CD14-positive monocyte (primary cell): ENCODE measurements around the gene EPHA6. TPM values are rescaled to one million over a fixed set of nuclear protein-coding genes. Genes with fewer than 3 reads are reported as not detected.

Experiments used
- DNase-seq, 3 donors: peaks; one replicate each; pipeline ENCODE4 v3.0.0-alpha.2; 2011 to 2022
- H2AFZ ChIP-seq: 2 replicates; pipeline ENCODE4 v1.6.0; 2012; ENCODE audit warnings: mild to moderate bottlenecking, low read depth, low read length, inconsistent platforms; ENCODE audit not compliant: insufficient read depth, poor library complexity, severe bottlenecking
- H3K27ac ChIP-seq, 2 donors: 1 replicate in 1 of 2; 2 replicates in 1 of 2; pipeline ENCODE4 v1.5.1; 2012 to 2013; ENCODE audit warnings: low read length in 2 of 2, control low read depth in 1 of 2, inconsistent platforms in 1 of 2, low read depth in 1 of 2, mild to moderate bottlenecking in 1 of 2
- H3K27me3 ChIP-seq, 2 donors: one replicate each; pipeline versions ENCODE4 v1.6.0 to v1.6.1; 2011 to 2013; ENCODE audit warnings: low read length in 2 of 2; ENCODE audit not compliant: control insufficient read depth in 2 of 2, insufficient read depth in 2 of 2
- H3K36me3 ChIP-seq, 2 donors: replicated peaks in 1 of 2; 1 replicate in 1 of 2; 2 replicates in 1 of 2; pipeline versions ENCODE4 v1.5.1 to v1.6.1; 2012 to 2013; ENCODE audit warnings: low read length in 2 of 2, control low read depth in 1 of 2, inconsistent platforms in 1 of 2, mild to moderate bottlenecking in 1 of 2; ENCODE audit not compliant: insufficient read depth in 2 of 2, control insufficient read depth in 1 of 2
- H3K4me1 ChIP-seq, 2 donors: 1 replicate in 1 of 2; 2 replicates in 1 of 2; pipeline versions ENCODE4 v1.5.1 to v1.6.1; 2012 to 2013; ENCODE audit warnings: low read length in 2 of 2, control low read depth in 1 of 2, inconsistent platforms in 1 of 2, mild to moderate bottlenecking in 1 of 2, moderate library complexity in 1 of 2; ENCODE audit not compliant: insufficient read depth in 2 of 2, control insufficient read depth in 1 of 2
- H3K4me2 ChIP-seq: replicated peaks from 2 replicates; pipeline ENCODE3; 2012; ENCODE audit warnings: low read length, moderate library complexity, mild to moderate bottlenecking; ENCODE audit not compliant: poor library complexity, severe bottlenecking; ENCODE audit errors: extremely low read depth
- H3K4me3 ChIP-seq, 3 experiments: fragments of 200-600 bp in 1 of 3; sonication (generic) in 1 of 3; replicated peaks in 1 of 3; 1 replicate in 2 of 3; 2 replicates in 1 of 3; pipeline ENCODE4 v1.5.1; 2011 to 2013; ENCODE audit warnings: low read length in 3 of 3, mild to moderate bottlenecking in 3 of 3, control low read depth in 2 of 3, low read depth in 2 of 3, inconsistent platforms in 1 of 3, moderate library complexity in 1 of 3
- H3K79me2 ChIP-seq: 2 replicates; pipeline ENCODE4 v1.6.0; 2012; ENCODE audit warnings: mild to moderate bottlenecking, control low read depth, inconsistent platforms, low read length, moderate library complexity; ENCODE audit not compliant: insufficient read depth
- H3K9ac ChIP-seq: 2 replicates; pipeline ENCODE4 v1.6.0; 2017; ENCODE audit warnings: low read length, mild to moderate bottlenecking; ENCODE audit not compliant: insufficient read depth, poor library complexity, severe bottlenecking
- H3K9me3 ChIP-seq, 2 donors: replicated peaks in 1 of 2; 1 replicate in 1 of 2; 2 replicates in 1 of 2; pipeline versions ENCODE4 v1.5.1 to v1.6.1; 2012 to 2013; ENCODE audit warnings: low read length in 2 of 2, control low read depth in 1 of 2; ENCODE audit not compliant: control insufficient read depth in 1 of 2, insufficient read depth in 1 of 2
- H4K20me1 ChIP-seq: 2 replicates; pipeline ENCODE4 v1.6.0; 2012; ENCODE audit warnings: mild to moderate bottlenecking, low read length, control low read depth, moderate library complexity; ENCODE audit not compliant: insufficient read depth
- H3K27ac Mint-ChIP-seq, 7 donors: one replicate each; pipeline ENCODE4 v1.8.0; 2020; ENCODE audit warnings: mild to moderate bottlenecking in 7 of 7, mixed read lengths in 7 of 7, moderate library complexity in 6 of 7, inconsistent platforms in 2 of 7
- H3K27me3 Mint-ChIP-seq, 3 donors: one replicate each; pipeline ENCODE4 v1.8.0; 2021 to 2022; ENCODE audit warnings: low read depth in 3 of 3, mild to moderate bottlenecking in 3 of 3, mixed read lengths in 3 of 3, moderate library complexity in 3 of 3, inconsistent platforms in 1 of 3
- H3K36me3 Mint-ChIP-seq, 2 donors: one replicate each; pipeline ENCODE4 v1.8.0; 2020; ENCODE audit warnings: mixed read lengths in 2 of 2, inconsistent platforms in 1 of 2, mild to moderate bottlenecking in 1 of 2
- H3K4me1 Mint-ChIP-seq: one replicate; pipeline ENCODE4 v1.8.0; 2020; ENCODE audit warnings: mild to moderate bottlenecking, mixed read lengths
- H3K4me3 Mint-ChIP-seq, 2 donors: one replicate each; pipeline ENCODE4 v1.8.0; 2020; ENCODE audit warnings: mild to moderate bottlenecking in 2 of 2, mixed read lengths in 2 of 2, moderate library complexity in 1 of 2
- H3K9me3 Mint-ChIP-seq, 7 donors: one replicate each; pipeline ENCODE4 v1.8.0; 2020 to 2022; ENCODE audit warnings: mixed read lengths in 7 of 7, mild to moderate bottlenecking in 6 of 7, moderate library complexity in 6 of 7, inconsistent platforms in 2 of 7
- CTCF ChIP-seq: fragments of 200-600 bp; IDR thresholded peaks from one replicate; pipeline ENCODE4 v1.8.0; 2022; ENCODE audit warnings: antibody characterized with exemption, mild to moderate bottlenecking
- WGBS: methylation state at CpG from one replicate; pipeline ENCODE4 v1.1.5; 2013; ENCODE audit warnings: missing lambda C conversion rate; ENCODE audit not compliant: insufficient coverage; 5-methylcytosine and 5-hydroxymethylcytosine counted together
- intact Hi-C, 2 donors: fragments of 100-400 bp; cut with micrococcal nuclease; formaldehyde crosslinking; loops; one replicate each; pipeline versions ENCODE4 v1.15.0 to v1.15.1; 2023
- polyA plus RNA-seq, 3 donors: library from polyadenylated mRNA; depleted of rRNA in 1 of 3; unstranded in 2 of 3; stranded (reverse) in 1 of 3; fragments of 300-500 nt in 2 of 3; fragments of >200 nt in 1 of 3; fragmentation: Illumina TruSeq in 2 of 3; gene quantifications; 1 replicate in 2 of 3; 2 replicates in 1 of 3; pipeline ENCODE4 v1.2.3, GENCODE V29; 2012 to 2021

Gene EPHA6
- polyA plus RNA-seq, 3 donors: not detected

GRCh38 chr3:96986241-96986640, 171.8 kb downstream of the EPHA6 start:
- H3K9me3 Mint-ChIP-seq: peaks cover 0 to 12% (median 4%) of the 10 kb centered on the region in 7 donors
- DNase-seq: no peak
- peaks cover 0 to 2% (median 0%) of the 10 kb centered on the region in 3 donors for H3K27me3 Mint-ChIP-seq
- peaks cover 9 to 17% of the 10 kb centered on the region in 2 donors for H3K9me3 ChIP-seq
- H3K36me3 Mint-ChIP-seq: no peaks in the 10 kb centered on the region
- intact Hi-C loops: no loop called here
- no peak overlapping the region for H3K9ac ChIP-seq
- no peaks in the 10 kb centered on the region for H3K4me1 ChIP-seq
- H3K4me1 Mint-ChIP-seq: no peaks in the 10 kb centered on the region
- H3K27ac ChIP-seq: no peak overlapping the region
- no peak overlapping the region for H2AFZ ChIP-seq
- no peaks in the 10 kb centered on the region for H3K36me3 ChIP-seq
- no peaks in the 10 kb centered on the region for H3K79me2 ChIP-seq
- H4K20me1 ChIP-seq: no peaks in the 10 kb centered on the region
- H3K27me3 ChIP-seq: no peaks in the 10 kb centered on the region
- H3K4me3 Mint-ChIP-seq: no peak overlapping the region
- no peak overlapping the region for H3K4me3 ChIP-seq
- no peak for TF ChIP-seq CTCF
- 100% methylated on average over 1 of the region's 1 CpG for WGBS
- H3K4me2 ChIP-seq: no peak overlapping the region
- no peak overlapping the region for H3K27ac Mint-ChIP-seq

- no peak for TF ChIP-seq CTCF
- Mint-ChIP-seq H3K9me3 (peaks cover 0 to 3% (median 0%) of the 10 kb centered on the region in 7 donors), H3K4me3 (no peak overlapping the region), H3K27me3 (peaks cover 0 to 2% (median 1%) of the 10 kb centered on the region in 3 donors), H3K27ac (no peak overlapping the region), H3K4me1 (no peaks in the 10 kb centered on the region), H3K36me3 (no peaks in the 10 kb centered on the region)
- H3K27me3 ChIP-seq: no peaks in the 10 kb centered on the region
- H3K4me2 ChIP-seq: no peak overlapping the region
- H2AFZ ChIP-seq: no peak overlapping the region
- DNase-seq: no peak
- no CpG with 5 or more reads among the region's 2 CpGs for WGBS
- no peak overlapping the region for H3K9ac ChIP-seq
- H3K79me2 ChIP-seq: no peaks in the 10 kb centered on the region
- H3K9me3 ChIP-seq: peaks cover 4 to 8% of the 10 kb centered on the region in 2 donors
- intact Hi-C loops: no loop called here
- no peaks in the 10 kb centered on the region for H3K36me3 ChIP-seq
- H3K4me1 ChIP-seq: no peaks in the 10 kb centered on the region
- no peaks in the 10 kb centered on the region for H4K20me1 ChIP-seq
- H3K27ac ChIP-seq: no peak overlapping the region
- H3K4me3 ChIP-seq: no peak overlapping the region
These were observed 176.8 kb downstream of the EPHA6 start for GRCh38 chr3:96991231-96991630.
